HG03066 (cell line): ENCODE measurements around the gene TMEM150A.
"Not testable (repeated sequence)": the region's sequence is repeated elsewhere in the genome, so short reads cannot be mapped to it uniquely, and the experiment has no call there.

ENCODE experiments used
- ATAC-seq: cut with Tn5 transposase; IDR thresholded peaks from one replicate; pipeline ENCODE4 v1.9.1; 2021; ENCODE audit warnings: low read depth; ENCODE audit not compliant: unreplicated experiment

TMEM150A gene

GRCh38 chr2:85613717-85614515 lies 11.4 kb upstream of the TMEM150A start:
- no peak for ATAC-seq

- peak; percentile 52 for ATAC-seq
Measured at GRCh38 chr2:85611705-85612587, 9.4 kb upstream of the TMEM150A start, which contains the start of gene C2orf68. C2orf68 (minus strand) TSS chr2:85612066; CDS start chr2:85611984, 82 bp downstream.

- peak; percentile 5 for ATAC-seq
Measured at GRCh38 chr2:85611217-85611704, 8.8 kb upstream of the TMEM150A start.

GRCh38 chr2:85607268-85608215 lies 5.0 kb upstream of the TMEM150A start:
- ATAC-seq = no peak

GRCh38 chr2:85606116-85606455 lies 3.6 kb upstream of the TMEM150A start:
- ATAC-seq = no peak

DNA sequence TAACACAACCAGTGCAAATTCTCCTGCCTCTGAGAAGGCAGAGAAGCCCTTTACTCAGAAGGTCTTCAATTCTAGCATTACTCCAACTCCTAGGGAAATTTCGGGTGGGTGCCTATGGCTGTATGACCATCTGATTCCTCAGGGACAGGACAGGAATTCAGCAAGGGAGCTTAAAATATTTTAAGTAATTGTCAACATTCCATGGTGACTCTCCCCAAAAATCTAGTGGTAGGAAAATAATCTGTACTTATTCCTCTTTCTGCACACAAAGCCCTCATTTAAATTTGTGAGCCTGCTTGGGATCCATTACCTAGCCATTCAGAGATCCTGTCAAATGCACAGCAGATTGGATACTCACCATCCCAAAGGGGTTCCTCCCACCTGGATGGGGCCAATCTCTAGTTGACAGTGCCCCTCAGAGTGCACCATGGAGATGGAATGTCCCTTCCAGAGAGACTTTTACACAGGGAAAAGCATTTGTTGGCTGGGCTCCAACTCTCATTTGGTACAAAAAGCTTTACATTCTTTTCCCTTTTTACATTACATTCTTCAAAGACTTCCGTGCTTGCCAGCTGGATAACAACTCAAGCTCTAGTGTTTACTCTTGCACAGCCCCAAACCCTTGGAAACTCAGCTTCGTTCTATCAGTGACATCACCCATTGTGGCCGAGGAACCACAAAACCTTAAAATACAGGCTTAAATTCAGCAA lies 3.1 kb upstream of the TMEM150A start:
- ATAC-seq = no peak

DNA sequence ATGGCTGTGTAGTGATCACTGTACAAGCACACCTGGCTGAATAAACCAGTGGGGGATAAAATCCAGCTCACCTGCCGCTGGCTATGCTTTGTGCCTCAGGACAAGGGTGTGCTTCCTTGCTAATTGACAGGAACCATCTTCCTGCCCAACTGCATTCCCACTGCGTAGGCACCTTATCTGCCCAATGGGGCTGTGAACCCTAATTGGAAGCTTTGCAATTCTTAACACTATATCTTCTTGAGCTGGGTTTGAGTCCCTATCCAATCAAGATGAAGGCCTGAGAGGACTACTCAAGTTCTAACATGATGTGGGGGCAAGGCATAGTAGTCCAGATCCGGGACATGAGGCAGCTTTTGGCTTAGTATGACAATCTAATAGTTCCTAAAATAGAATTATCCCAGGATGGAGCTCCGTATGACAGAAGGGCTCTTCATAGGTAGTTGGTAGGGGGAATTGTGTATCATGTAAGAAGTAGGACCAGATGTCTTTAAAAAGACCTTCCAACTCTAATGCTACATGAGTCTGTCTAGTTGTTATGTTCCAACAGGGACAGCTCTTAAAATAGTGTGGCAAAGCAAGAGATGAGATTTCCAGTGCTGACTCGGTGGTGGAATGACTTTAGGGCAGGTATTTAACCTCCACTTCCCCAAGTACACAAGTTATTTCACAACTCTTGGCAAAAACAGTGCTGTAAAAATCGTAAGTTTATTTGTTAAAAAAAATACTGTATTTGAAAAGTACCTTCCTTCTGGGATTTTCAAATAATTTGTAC lies 2.3 kb upstream of the TMEM150A start:
- ATAC-seq = no peak

DNA sequence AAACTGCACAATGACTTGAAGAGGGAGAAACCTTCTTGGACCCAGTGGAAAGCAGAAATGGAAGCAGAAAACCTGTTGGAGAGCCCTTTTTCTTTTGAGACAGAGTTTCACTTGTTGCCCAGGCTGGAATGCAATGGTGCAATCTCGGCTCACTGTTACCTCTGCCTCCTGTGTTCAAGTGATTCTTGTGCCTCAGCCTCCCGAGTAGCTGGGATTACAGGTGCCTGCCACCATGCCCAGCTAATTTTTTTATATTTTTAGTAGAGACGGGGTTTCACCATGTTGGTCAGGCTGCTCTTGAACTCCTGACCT lies 1.6 kb upstream of the TMEM150A start:
- ATAC-seq = not testable (repeated sequence)

- ATAC-seq = peak; percentile 39
Measured at GRCh38 chr2:85601771-85602475, 575 bp downstream of the TMEM150A start.

GRCh38 chr2:85600951-85601770 lies 1.3 kb downstream of the TMEM150A start:
- ATAC-seq = no peak

GRCh38 chr2:85600235-85600575 lies 2.3 kb downstream of the TMEM150A start:
- no peak for ATAC-seq

DNA sequence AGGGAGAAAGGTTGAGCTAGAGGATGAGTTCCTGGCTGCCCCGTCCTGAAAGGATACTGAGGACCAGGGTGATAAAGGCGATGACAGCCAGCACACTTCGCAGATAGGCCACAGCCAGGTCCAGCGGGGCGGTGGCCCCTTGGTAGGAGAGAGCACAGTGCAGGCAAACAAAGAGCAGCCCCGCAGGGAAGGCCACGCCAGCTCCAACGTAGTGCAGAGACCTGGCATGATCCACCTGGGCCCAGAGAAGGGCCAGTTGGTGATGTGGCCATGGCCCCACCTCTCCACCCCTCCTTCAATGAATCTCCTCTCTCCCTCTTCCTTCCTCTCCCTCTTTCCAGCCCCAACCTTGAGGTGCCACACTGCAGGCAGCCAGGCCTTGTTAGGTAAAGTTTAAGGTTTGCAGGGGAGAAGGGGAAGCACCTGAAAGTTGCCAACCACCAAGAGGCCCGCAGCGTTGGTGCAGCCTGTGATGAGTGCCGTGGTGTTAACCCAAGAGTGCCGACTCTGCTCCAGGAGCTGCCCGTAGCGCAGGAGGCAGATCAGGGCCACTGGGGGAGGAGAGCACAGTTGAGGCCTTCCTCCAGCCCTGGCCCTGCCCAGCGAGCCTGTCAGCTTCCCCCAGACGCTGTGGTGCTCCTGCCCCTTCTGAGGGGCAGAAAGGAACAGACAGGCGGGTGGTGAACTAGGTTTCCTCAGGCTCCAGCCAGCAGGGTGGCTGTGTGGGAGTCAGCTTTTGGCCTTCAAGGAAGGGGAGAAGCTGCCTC lies 2.8 kb downstream of the TMEM150A start:
- no peak for ATAC-seq

DNA sequence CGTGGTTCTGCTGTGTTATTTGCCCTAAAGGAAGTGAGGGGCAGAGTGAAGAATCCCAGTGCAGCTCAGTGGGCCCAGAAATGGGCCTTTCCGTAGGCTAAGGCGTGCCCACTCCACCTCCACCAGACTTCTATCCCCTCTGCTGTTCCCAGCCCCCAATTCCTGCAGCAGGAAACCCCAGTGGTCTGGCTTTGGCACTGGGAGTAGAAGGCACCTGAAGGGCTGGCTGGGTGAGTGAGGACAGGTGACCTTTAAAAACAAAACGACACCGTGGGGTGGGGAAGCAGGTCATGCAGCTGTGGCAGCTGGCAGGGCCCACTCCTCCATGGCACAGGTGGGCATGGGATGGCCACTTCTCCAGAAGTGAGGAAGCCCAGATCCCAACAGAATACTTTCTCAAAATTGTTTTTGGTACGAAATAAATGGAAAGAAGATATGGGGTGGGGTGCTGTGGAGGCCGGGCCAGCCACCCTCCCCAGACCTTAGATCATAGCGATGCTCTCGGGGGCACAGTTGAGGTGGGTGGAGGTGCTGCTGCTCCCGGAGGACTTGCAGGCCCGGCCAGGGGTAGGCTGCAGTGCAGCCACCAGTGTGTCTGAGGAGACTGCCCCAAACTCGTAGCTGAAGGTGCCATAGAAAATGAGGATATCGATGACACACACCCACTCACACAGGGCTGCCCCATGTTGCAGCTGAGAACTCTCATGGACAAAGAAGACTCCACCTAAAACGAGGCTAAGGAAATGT lies 3.7 kb downstream of the TMEM150A start:
- ATAC-seq = no peak

DNA sequence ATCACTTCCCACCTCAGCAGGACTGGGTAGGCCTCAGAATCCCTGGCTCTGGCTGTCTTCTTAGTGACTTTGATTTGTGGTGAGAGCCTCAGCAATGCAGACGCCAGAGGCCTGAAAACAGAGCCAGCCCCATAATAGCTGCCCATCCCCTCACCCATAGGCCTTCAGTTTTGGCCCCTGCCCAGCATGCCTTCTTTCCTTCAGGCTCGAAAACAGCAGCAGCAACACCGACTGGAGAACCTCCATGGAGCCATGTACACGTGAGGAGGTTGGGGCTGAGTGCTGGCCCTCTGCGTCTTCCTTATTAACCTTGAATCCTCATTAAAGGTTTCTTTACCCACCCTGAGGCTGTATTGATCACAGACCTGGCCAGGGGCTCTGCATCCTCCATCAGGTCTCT lies 5.3 kb downstream of the TMEM150A start:
- no peak for ATAC-seq

GRCh38 chr2:85596486-85597143 lies 5.9 kb downstream of the TMEM150A start:
- no peak for ATAC-seq

DNA sequence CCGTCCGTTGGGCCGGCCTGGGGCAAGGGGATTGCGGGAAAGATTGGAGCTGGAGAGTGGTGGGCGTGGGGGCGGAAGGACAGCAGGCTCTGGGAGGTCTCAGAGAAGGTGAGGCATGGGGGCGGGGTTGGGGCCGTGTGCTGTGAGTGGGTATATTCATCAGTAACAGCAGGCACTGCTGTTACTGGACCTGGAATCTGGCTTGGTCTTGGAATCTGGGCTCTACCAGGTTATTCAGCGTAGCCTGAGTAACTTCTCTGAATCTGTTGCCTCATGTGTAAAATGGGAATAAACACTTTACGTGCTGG lies 6.5 kb downstream of the TMEM150A start:
- ATAC-seq = peak; percentile 5
